Tibial nerve (tissue), 4 donors: ENCODE measurements around the gene PCED1B. TPM values are rescaled to one million over a fixed set of nuclear protein-coding genes. Genes with fewer than 3 reads are reported as not detected.

Source experiments
- DNase-seq, 2 donors: peaks; one replicate each; pipeline ENCODE4 v3.0.0-alpha.2; 2019; ENCODE audit warnings: low spot score in 2 of 2
- H3K27ac ChIP-seq, 4 donors: fragments of 200-600 bp; sonication (generic) in 3 of 4; one replicate each; pipeline ENCODE4 v1.5.1; 2017 to 2019; ENCODE audit warnings: mild to moderate bottlenecking in 1 of 4
- H3K27me3 ChIP-seq, 2 donors: fragments of 200-600 bp; sonication (generic) in 1 of 2; one replicate each; pipeline versions ENCODE4 v1.5.1 to v1.6.0; 2017 to 2019
- H3K36me3 ChIP-seq, 3 donors: fragments of 200-600 bp; sonication (generic); one replicate each; pipeline ENCODE4 v1.5.1; 2018 to 2019
- H3K4me1 ChIP-seq, 4 donors: fragments of 200-600 bp; sonication (generic) in 3 of 4; one replicate each; pipeline ENCODE4 v1.5.1; 2017 to 2019
- H3K4me3 ChIP-seq, 4 donors: fragments of 200-600 bp; sonication (generic) in 3 of 4; one replicate each; pipeline ENCODE4 v1.5.1; 2017 to 2019; ENCODE audit warnings: mild to moderate bottlenecking in 1 of 4, moderate library complexity in 1 of 4
- H3K9me3 ChIP-seq, 4 donors: fragments of 200-600 bp; sonication (generic) in 3 of 4; one replicate each; pipeline ENCODE4 v1.5.1; 2017 to 2019
- CTCF ChIP-seq, 5 experiments: fragments of 200-600 bp in 3 of 5; fragments of 450-650 bp in 2 of 5; sonication (generic) in 3 of 5; IDR thresholded peaks; one replicate each; pipeline ENCODE4 v1.5.1; 2016 to 2019; ENCODE audit warnings: antibody characterized with exemption in 5 of 5, mild to moderate bottlenecking in 3 of 5, moderate library complexity in 2 of 5
- EP300 ChIP-seq, 2 donors: sonication (generic); formaldehyde crosslinking; IDR thresholded peaks; one replicate each; pipeline ENCODE4 v1.6.1; 2017; ENCODE audit warnings: antibody characterized with exemption in 2 of 2, mild to moderate bottlenecking in 1 of 2
- POLR2A ChIP-seq, 2 donors: fragments of 450-650 bp; IDR thresholded peaks; one replicate each; pipeline ENCODE4 v1.6.1; 2017; ENCODE audit warnings: antibody characterized with exemption in 2 of 2, mild to moderate bottlenecking in 2 of 2, moderate library complexity in 2 of 2
- WGBS, 2 donors: methylation state at CpG; one replicate each; pipeline ENCODE4 v1.1.5; 2018; 5-methylcytosine and 5-hydroxymethylcytosine counted together
- total RNA-seq, 4 donors: library from RNA; depleted of rRNA; stranded (reverse); fragments of >200 nt; gene quantifications; one replicate each; pipeline ENCODE4 v1.1.0, GENCODE V29; 2016

PCED1B gene
- total RNA-seq, 4 donors from 2014 or later, result 0.90 to 2.9 (median 2.2) TPM; not detected in 1

- Histone ChIP-seq H3K4me3 (no peak overlapping the region), H3K27ac (no peak overlapping the region)
Observed at GRCh38 chr12:47070310-47070709, 9.1 kb upstream of the PCED1B start.

GRCh38 chr12:47071241-47071852 is 8.1 kb upstream of the PCED1B start:
- TF ChIP-seq EP300 (IDR thresholded peaks at IDR 0.05) (no peak), CTCF (IDR thresholded peaks at IDR 0.05) (peak in 2 of 5 experiments; percentile 16 to 26)
- peaks cover 0 to 7% (median 0%) of the 10 kb centered on the region in 4 donors for H3K4me1 ChIP-seq
- H3K36me3 ChIP-seq, result no peaks in the 10 kb centered on the region
- 54 to 57% methylated on average over 5 of the region's 5 CpGs for WGBS, 2 donors
- H3K27ac ChIP-seq, result no peak overlapping the region
- DNase-seq, result no peak
- H3K9me3 ChIP-seq, result no peaks in the 10 kb centered on the region
- no peak overlapping the region for H3K4me3 ChIP-seq
- H3K27me3 ChIP-seq, result no peaks in the 10 kb centered on the region

More at GRCh38 chr12:47070310-47070709, 9.1 kb upstream of the PCED1B start:
- WGBS, 2 donors, result 95% methylated on average over 1 of the region's 1 CpG
- no peaks in the 10 kb centered on the region for H3K9me3 ChIP-seq
- peaks cover 0 to 7% (median 0%) of the 10 kb centered on the region in 4 donors for H3K4me1 ChIP-seq
- no peaks in the 10 kb centered on the region for H3K27me3 ChIP-seq
- DNase-seq, result no peak
- TF ChIP-seq EP300 (IDR thresholded peaks at IDR 0.05) (no peak), CTCF (IDR thresholded peaks at IDR 0.05) (no peak)
- no peaks in the 10 kb centered on the region for H3K36me3 ChIP-seq

- no peak for DNase-seq
- Histone ChIP-seq H3K4me1 (peaks cover 0 to 15% (median 6%) of the 10 kb centered on the region in 4 donors), H3K9me3 (no peaks in the 10 kb centered on the region), H3K36me3 (no peaks in the 10 kb centered on the region), H3K4me3 (no peak overlapping the region), H3K27ac (no peak overlapping the region), H3K27me3 (no peaks in the 10 kb centered on the region)
- no peak for TF ChIP-seq CTCF (IDR thresholded peaks at IDR 0.05)
- TF ChIP-seq POLR2A (IDR thresholded peaks at IDR 0.05), result no peak
- no peak for TF ChIP-seq EP300 (IDR thresholded peaks at IDR 0.05)
- WGBS, 2 donors, result 87 to 93% methylated on average over 3 of the region's 3 CpGs
Observed at GRCh38 chr12:47073951-47074350, 5.5 kb upstream of the PCED1B start.

GRCh38 chr12:47074757-47075156 is 4.7 kb upstream of the PCED1B start:
- WGBS, 2 donors, result 96 to 97% methylated on average over 2 of the region's 2 CpGs
- Histone ChIP-seq H3K4me1 (peaks cover 0 to 16% (median 6%) of the 10 kb centered on the region in 4 donors), H3K27me3 (no peaks in the 10 kb centered on the region), H3K9me3 (no peaks in the 10 kb centered on the region), H3K27ac (no peak overlapping the region), H3K4me3 (no peak overlapping the region), H3K36me3 (no peaks in the 10 kb centered on the region)
- no peak for DNase-seq
- no peak for TF ChIP-seq POLR2A (IDR thresholded peaks at IDR 0.05)
- no peak for TF ChIP-seq CTCF (IDR thresholded peaks at IDR 0.05)
- no peak for TF ChIP-seq EP300 (IDR thresholded peaks at IDR 0.05)

- 83 to 85% methylated on average over 7 of the region's 7 CpGs for WGBS, 2 donors
- no peak for DNase-seq
- H3K36me3 ChIP-seq, result no peaks in the 10 kb centered on the region
- no peaks in the 10 kb centered on the region for H3K27me3 ChIP-seq
- no peaks in the 10 kb centered on the region for H3K9me3 ChIP-seq
- H3K27ac ChIP-seq, result no peak overlapping the region
- no peak for TF ChIP-seq CTCF (IDR thresholded peaks at IDR 0.05)
- no peak for TF ChIP-seq EP300 (IDR thresholded peaks at IDR 0.05)
- no peak for TF ChIP-seq POLR2A (IDR thresholded peaks at IDR 0.05)
- peaks cover 0 to 13% (median 5%) of the 10 kb centered on the region in 4 donors for H3K4me1 ChIP-seq
- H3K4me3 ChIP-seq, result no peak overlapping the region
Observed at GRCh38 chr12:47075192-47076084, 4.0 kb upstream of the PCED1B start.
